ENCODE data around the gene ARHGEF19.
"Not testable (repeated sequence)": the region's sequence is repeated elsewhere in the genome, so short reads cannot be mapped to it uniquely, and the experiment has no call there.

Gene ARHGEF19

GRCh38 chr1:16212251-16212961 lies at the start of gene ARHGEF19:
TSS of gene ARHGEF19 (minus strand) at chr1:16212652. CDS start at chr1:16209054, 3,598 bp downstream.
- DNase-seq (ENCODE audit: low read depth in 2 of 2, low spot score in 1 of 2), result no peak

- no peak for DNase-seq (ENCODE audit: low read depth in 2 of 2, low spot score in 1 of 2)
These were observed 49.6 kb upstream of the ARHGEF19 start for GRCh38 chr1:16262067-16262466.

- DNase-seq (ENCODE audit: low read depth in 2 of 2, low spot score in 1 of 2), result no peak
These were observed 48.4 kb upstream of the ARHGEF19 start for GRCh38 chr1:16260814-16261213.

- no peak for DNase-seq (ENCODE audit: low read depth in 2 of 2, low spot score in 1 of 2)
These were observed 46.2 kb upstream of the ARHGEF19 start for GRCh38 chr1:16258591-16259135.

- DNase-seq (ENCODE audit: low read depth in 2 of 2, low spot score in 1 of 2), result no peak
These were observed 45.5 kb upstream of the ARHGEF19 start for GRCh38 chr1:16257968-16258367.

- not testable (repeated sequence) for DNase-seq (ENCODE audit: low read depth in 2 of 2, low spot score in 1 of 2)
These were observed 45.1 kb upstream of the ARHGEF19 start for GRCh38 chr1:16257556-16257955.

GRCh38 chr1:16256478-16256877 lies 44.0 kb upstream of the ARHGEF19 start:
- DNase-seq (ENCODE audit: low read depth in 2 of 2, low spot score in 1 of 2), result no peak

GRCh38 chr1:16254263-16254928 lies 41.9 kb upstream of the ARHGEF19 start:
- no peak for DNase-seq (ENCODE audit: low read depth in 2 of 2, low spot score in 1 of 2)

GRCh38 chr1:16253332-16253922 lies 41.0 kb upstream of the ARHGEF19 start:
- DNase-seq (ENCODE audit: low read depth in 2 of 2, low spot score in 1 of 2), result no peak

- no peak for DNase-seq (ENCODE audit: low read depth in 2 of 2, low spot score in 1 of 2)
These were observed 40.5 kb upstream of the ARHGEF19 start for GRCh38 chr1:16252912-16253311.

- no peak for DNase-seq (ENCODE audit: low read depth in 2 of 2, low spot score in 1 of 2)
These were observed 38.9 kb upstream of the ARHGEF19 start for GRCh38 chr1:16251381-16251780.

- no peak for DNase-seq (ENCODE audit: low read depth in 2 of 2, low spot score in 1 of 2)
These were observed 38.2 kb upstream of the ARHGEF19 start for GRCh38 chr1:16250524-16251251.

- DNase-seq (ENCODE audit: low read depth in 2 of 2, low spot score in 1 of 2), result no peak
These were observed 37.3 kb upstream of the ARHGEF19 start for GRCh38 chr1:16249596-16250241.

GRCh38 chr1:16248603-16249516 lies 36.4 kb upstream of the ARHGEF19 start:
- no peak for DNase-seq (ENCODE audit: low read depth in 2 of 2, low spot score in 1 of 2)

- no peak for DNase-seq (ENCODE audit: low read depth in 2 of 2, low spot score in 1 of 2)
These were observed 35.6 kb upstream of the ARHGEF19 start for GRCh38 chr1:16248007-16248436.

GRCh38 chr1:16247441-16247840 lies 35.0 kb upstream of the ARHGEF19 start:
- DNase-seq (ENCODE audit: low read depth in 2 of 2, low spot score in 1 of 2), result no peak

GRCh38 chr1:16246961-16247360 lies 34.5 kb upstream of the ARHGEF19 start:
- DNase-seq (ENCODE audit: low read depth in 2 of 2, low spot score in 1 of 2), result no peak

GRCh38 chr1:16246239-16246638 lies 33.8 kb upstream of the ARHGEF19 start:
- not testable (repeated sequence) for DNase-seq (ENCODE audit: low read depth in 2 of 2, low spot score in 1 of 2)

- no peak for DNase-seq (ENCODE audit: low read depth in 2 of 2, low spot score in 1 of 2)
These were observed 33.2 kb upstream of the ARHGEF19 start for GRCh38 chr1:16245476-16246196.
